GM12878 (cell line): ENCODE measurements around the gene OS9. TPM values are rescaled to one million over a fixed set of nuclear protein-coding genes. Genes with fewer than 3 reads are reported as not detected.

Experiments used
- ATAC-seq: fragments of 200-7000 bp; cut with Tn5 transposase; 3 replicates; pipeline ENCODE4 v1.9.1; 2020; ENCODE audit warnings: mild to moderate bottlenecking, moderate library complexity
- BruUV-seq: library from RNA; stranded (reverse); fragments of 400-500 nt; replicated peaks from 2 replicates; lab custom pipeline; 2021; lab: Mats Ljungman, UMichigan
- CTCF ChIA-PET: fragments of 300-600 bp; sonication (Branson Sonifier 250); formaldehyde crosslinking; extraction: SDS; loops from one replicate; lab custom pipeline; 2021; ENCODE audit warnings: inconsistent platforms; lab: Yijun Ruan, JAX
- POLR2A ChIA-PET: fragments of 350-600 bp; formaldehyde crosslinking; extraction: SDS; loops from one replicate; lab custom pipeline; 2021; ENCODE audit warnings: inconsistent platforms; lab: Charles Lee
- RAD21 ChIA-PET: fragments of 300-600 bp; sonication (Branson Sonifier 250); formaldehyde crosslinking; loops from one replicate; lab custom pipeline; 2023; ENCODE audit warnings: antibody characterized with exemption; ENCODE audit not compliant: unreplicated experiment; lab: Charles Lee
- SMC1A ChIA-PET: fragments of 300-600 bp; sonication (Branson Sonifier 250); formaldehyde crosslinking; loops from one replicate; lab custom pipeline; 2023; ENCODE audit not compliant: unreplicated experiment, uncharacterized antibody; lab: Charles Lee
- DNase-seq: peaks from one replicate; pipeline ENCODE4 v3.0.0-alpha.2; 2011; ENCODE audit warnings: low read depth, low spot score
- FAIRE-seq: peaks from 3 replicates; lab custom pipeline; 2011; peaks lifted over from hg19 to GRCh38; lab: Jason Lieb, UNC
- H2AFZ ChIP-seq: 2 replicates; pipeline ENCODE4 v1.6.0; 2011; ENCODE audit warnings: low read depth, low read length, control low read depth; ENCODE audit not compliant: control insufficient read depth
- H3K27ac ChIP-seq: 2 replicates; pipeline ENCODE4 v1.5.1; 2011; ENCODE audit warnings: control low read depth; ENCODE audit not compliant: control insufficient read depth, insufficient read depth
- H3K27me3 ChIP-seq, 2 experiments: replicated peaks in 1 of 2; 2 replicates each; pipeline versions ENCODE4 v1.6.0 to v1.6.1; 2011; ENCODE audit warnings: low read length in 1 of 2; ENCODE audit not compliant: control insufficient read depth in 2 of 2, insufficient read depth in 2 of 2
- H3K36me3 ChIP-seq, 2 experiments: 2 replicates each; pipeline ENCODE4 v1.5.1; 2011; ENCODE audit warnings: low read length in 1 of 2; ENCODE audit not compliant: control insufficient read depth in 2 of 2, insufficient read depth in 2 of 2
- H3K4me1 ChIP-seq: 2 replicates; pipeline ENCODE4 v1.6.1; 2011; ENCODE audit warnings: mild to moderate bottlenecking, low read length, moderate library complexity, mixed read lengths; ENCODE audit not compliant: control insufficient read depth, insufficient read depth
- H3K4me2 ChIP-seq: 2 replicates; pipeline ENCODE4 v1.6.0; 2011; ENCODE audit warnings: control low read depth; ENCODE audit not compliant: control insufficient read depth, insufficient read depth
- H3K4me3 ChIP-seq: fragments of 200-600 bp; sonication (generic); 2 replicates; pipeline ENCODE4 v1.5.1; 2016
- H3K79me2 ChIP-seq: 2 replicates; pipeline ENCODE4 v1.6.0; 2011; ENCODE audit warnings: low read length; ENCODE audit not compliant: control insufficient read depth, insufficient read depth
- H3K9ac ChIP-seq: 2 replicates; pipeline ENCODE4 v1.8.0; 2011; ENCODE audit warnings: low read length, control low read depth, mixed read lengths; ENCODE audit not compliant: control insufficient read depth, insufficient read depth
- H3K9me3 ChIP-seq: replicated peaks from 3 replicates; pipeline ENCODE4 v1.5.1; 2011; ENCODE audit warnings: mild to moderate bottlenecking, low read length; ENCODE audit not compliant: control insufficient read depth, insufficient read depth
- H4K20me1 ChIP-seq: 2 replicates; pipeline ENCODE4 v1.6.0; 2011; ENCODE audit not compliant: control insufficient read depth, insufficient read depth
- BCL11A ChIP-seq: IDR thresholded peaks from 2 replicates; pipeline ENCODE4 v1.6.1; 2011; ENCODE audit warnings: low read depth, low read length
- CEBPB ChIP-seq, 2 experiments: fragments of 150-350 bp in 1 of 2; IDR thresholded peaks; 2 replicates each; pipeline ENCODE4 v1.6.1; 2012 to 2014; ENCODE audit warnings: low read depth in 2 of 2, low read length in 2 of 2, borderline replicate concordance in 1 of 2, inconsistent platforms in 1 of 2
- CHD4 ChIP-seq: fragments of 200-600 bp; sonication (generic); IDR thresholded peaks from 2 replicates; pipeline ENCODE4 v1.6.1; 2016; ENCODE audit warnings: mild to moderate bottlenecking
- FOS ChIP-seq: IDR thresholded peaks from 3 replicates; pipeline ENCODE4 v1.6.1; 2011; ENCODE audit warnings: borderline replicate concordance; ENCODE audit not compliant: insufficient read length; ENCODE audit errors: extremely low read depth
- IKZF1 ChIP-seq: fragments of 450-650 bp; conservative IDR thresholded peaks from 2 replicates; pipeline ENCODE4 v1.6.1; 2017; ENCODE audit warnings: antibody characterized with exemption, mild to moderate bottlenecking
- KLF5 ChIP-seq: fragments of 450-650 bp; IDR thresholded peaks from 2 replicates; pipeline ENCODE4 v1.6.1; 2014; ENCODE audit warnings: mild to moderate bottlenecking; ENCODE audit not compliant: partially characterized antibody
- NFIC ChIP-seq: IDR thresholded peaks from 2 replicates; pipeline ENCODE4 v1.6.1; 2012; ENCODE audit warnings: low read depth, mild to moderate bottlenecking, inconsistent platforms, low read length, moderate library complexity
- RAD21 ChIP-seq: IDR thresholded peaks from 2 replicates; pipeline ENCODE4 v1.6.1; 2011; ENCODE audit warnings: mild to moderate bottlenecking, low read depth, low read length, moderate library complexity; ENCODE audit not compliant: insufficient read depth
- SMAD5 ChIP-seq: IDR thresholded peaks from 2 replicates; pipeline ENCODE4 v1.6.1; 2016; ENCODE audit warnings: antibody characterized with exemption, low read depth
- SP1 ChIP-seq: IDR thresholded peaks from one replicate; pipeline ENCODE4 v1.6.1; 2011; ENCODE audit warnings: low read depth, low read length
- STAT1 ChIP-seq: fragments of 450-650 bp; conservative IDR thresholded peaks from 2 replicates; pipeline ENCODE4 v1.6.1; 2014; ENCODE audit warnings: antibody characterized with exemption, mild to moderate bottlenecking
- ZBED1 ChIP-seq: IDR thresholded peaks from 2 replicates; pipeline ENCODE4 v1.6.1; 2016; ENCODE audit warnings: borderline replicate concordance
- WGBS: methylation state at CpG from one replicate; pipeline ENCODE4 v1.1.6; 2016; ENCODE audit warnings: low lambda C conversion rate; ENCODE audit not compliant: insufficient replicate concordance, insufficient coverage; ENCODE audit errors: missing lambda C conversion rate; 5-methylcytosine and 5-hydroxymethylcytosine counted together
- in situ Hi-C: fragments of 300-500 bp; cut with MboI; formaldehyde crosslinking; loops from 9 replicates; pipeline ENCODE4 v1.14.3; 2018; ENCODE audit warnings: mixed read lengths
- intact Hi-C: fragments of 100-400 bp; cut with micrococcal nuclease; formaldehyde crosslinking; loops from one replicate; pipeline ENCODE4 v1.14.2; 2022; ENCODE audit not compliant: unreplicated experiment
- polyA plus RNA-seq, 11 experiments: library from polyadenylated mRNA; depleted of rRNA in 4 of 11; unstranded in 6 of 11; stranded (reverse) in 5 of 11; fragments of >200 nt; fragmentation: Nextera tagmentation in 4 of 11; fragmentation: Illumina TruSeq in 1 of 11; extraction: Ambion mirVana in 4 of 11; extraction: Trizol in 1 of 11; gene quantifications; 1 replicate in 1 of 11; 2 replicates in 10 of 11; pipeline versions ENCODE4 v1.2.1 to v1.2.3, GENCODE V29; 2011 to 2016; ENCODE audit warnings: inconsistent platforms in 2 of 11, missing spikeins in 2 of 11, low read depth in 1 of 11
- total RNA-seq, 4 experiments: library from RNA; depleted of rRNA in 3 of 4; stranded (reverse); fragments of >200 nt in 3 of 4; fragmentation: Illumina TruSeq in 1 of 4; extraction: Trizol in 1 of 4; gene quantifications; 2 replicates each; pipeline versions ENCODE4 v1.2.1 to v1.2.3, GENCODE V29; 2013 to 2021
- TF ChIP-seq, protein P1 (sequence below): fragments of 450-650 bp; IDR thresholded peaks from 2 replicates; pipeline ENCODE4 v1.6.1; 2014; ENCODE audit warnings: mild to moderate bottlenecking
- TF ChIP-seq, protein P2 (sequence below): IDR thresholded peaks from 2 replicates; pipeline ENCODE4 v1.6.1; 2012; ENCODE audit warnings: low read length, inconsistent platforms
- TF ChIP-seq, protein P3 (sequence below): fragments of 450-650 bp; IDR thresholded peaks from 2 replicates; pipeline ENCODE4 v1.6.1; 2016; ENCODE audit warnings: mild to moderate bottlenecking, moderate library complexity, borderline replicate concordance

OS9 gene
- total and polyA plus RNA-seq, 10 of the 15 experiments (the other 5 are each of a cell fraction or from before 2014, with no cell fraction given) = 5.2 to 106 (median 79.1) TPM

DNA sequence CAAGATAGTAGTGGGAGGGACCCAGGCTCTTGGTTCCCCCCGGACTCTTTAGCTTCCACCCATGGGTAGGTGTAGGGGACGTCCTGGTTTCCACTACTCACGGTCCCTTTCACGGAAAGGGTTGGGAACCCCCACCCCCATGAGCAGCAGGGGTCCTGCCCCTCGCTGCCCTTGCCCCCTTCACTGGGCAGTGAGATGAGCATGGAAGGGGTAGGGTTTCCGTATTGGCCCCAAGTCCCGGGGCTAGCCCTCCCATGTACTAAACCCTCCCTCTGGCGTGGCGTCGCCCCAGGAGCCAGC, 31.9 kb downstream of the OS9 start:
- no TSS peak for BruUV-seq

More for the DNA sequence above, 31.9 kb downstream of the OS9 start:
- H2AFZ ChIP-seq = no peak overlapping the region
- H3K4me2 ChIP-seq = no peak overlapping the region
- in situ Hi-C loops = no loop called here
- no peak for FAIRE-seq
- H3K36me3 ChIP-seq = peaks cover 9 to 10% of the 10 kb centered on the region in 2 experiments; a peak in 3 of 4 replicates
- no peaks in the 10 kb centered on the region for H3K27me3 ChIP-seq
- DNase-seq = no peak
- TF ChIP-seq CHD4 = no peak
- no peak for TF ChIP-seq CEBPB (IDR thresholded peaks at IDR 0.05; ENCODE audit: borderline replicate concordance in 1 of 2, low read depth in 2 of 2, low read length in 2 of 2)
- no peak for TF ChIP-seq NFIC
- no peak for TF ChIP-seq STAT1
- no peak for TF ChIP-seq KLF5
- TF ChIP-seq, protein P1, sequence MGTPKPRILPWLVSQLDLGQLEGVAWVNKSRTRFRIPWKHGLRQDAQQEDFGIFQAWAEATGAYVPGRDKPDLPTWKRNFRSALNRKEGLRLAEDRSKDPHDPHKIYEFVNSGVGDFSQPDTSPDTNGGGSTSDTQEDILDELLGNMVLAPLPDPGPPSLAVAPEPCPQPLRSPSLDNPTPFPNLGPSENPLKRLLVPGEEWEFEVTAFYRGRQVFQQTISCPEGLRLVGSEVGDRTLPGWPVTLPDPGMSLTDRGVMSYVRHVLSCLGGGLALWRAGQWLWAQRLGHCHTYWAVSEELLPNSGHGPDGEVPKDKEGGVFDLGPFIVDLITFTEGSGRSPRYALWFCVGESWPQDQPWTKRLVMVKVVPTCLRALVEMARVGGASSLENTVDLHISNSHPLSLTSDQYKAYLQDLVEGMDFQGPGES = no peak
- no peak for TF ChIP-seq SP1
- TF ChIP-seq IKZF1 = no peak
- TF ChIP-seq, protein P2, sequence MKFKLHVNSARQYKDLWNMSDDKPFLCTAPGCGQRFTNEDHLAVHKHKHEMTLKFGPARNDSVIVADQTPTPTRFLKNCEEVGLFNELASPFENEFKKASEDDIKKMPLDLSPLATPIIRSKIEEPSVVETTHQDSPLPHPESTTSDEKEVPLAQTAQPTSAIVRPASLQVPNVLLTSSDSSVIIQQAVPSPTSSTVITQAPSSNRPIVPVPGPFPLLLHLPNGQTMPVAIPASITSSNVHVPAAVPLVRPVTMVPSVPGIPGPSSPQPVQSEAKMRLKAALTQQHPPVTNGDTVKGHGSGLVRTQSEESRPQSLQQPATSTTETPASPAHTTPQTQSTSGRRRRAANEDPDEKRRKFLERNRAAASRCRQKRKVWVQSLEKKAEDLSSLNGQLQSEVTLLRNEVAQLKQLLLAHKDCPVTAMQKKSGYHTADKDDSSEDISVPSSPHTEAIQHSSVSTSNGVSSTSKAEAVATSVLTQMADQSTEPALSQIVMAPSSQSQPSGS = no peak
- no peak for TF ChIP-seq SMAD5
- no peak for TF ChIP-seq BCL11A
- TF ChIP-seq FOS = no peak
- TF ChIP-seq RAD21 = no peak
- TF ChIP-seq, protein P3, sequence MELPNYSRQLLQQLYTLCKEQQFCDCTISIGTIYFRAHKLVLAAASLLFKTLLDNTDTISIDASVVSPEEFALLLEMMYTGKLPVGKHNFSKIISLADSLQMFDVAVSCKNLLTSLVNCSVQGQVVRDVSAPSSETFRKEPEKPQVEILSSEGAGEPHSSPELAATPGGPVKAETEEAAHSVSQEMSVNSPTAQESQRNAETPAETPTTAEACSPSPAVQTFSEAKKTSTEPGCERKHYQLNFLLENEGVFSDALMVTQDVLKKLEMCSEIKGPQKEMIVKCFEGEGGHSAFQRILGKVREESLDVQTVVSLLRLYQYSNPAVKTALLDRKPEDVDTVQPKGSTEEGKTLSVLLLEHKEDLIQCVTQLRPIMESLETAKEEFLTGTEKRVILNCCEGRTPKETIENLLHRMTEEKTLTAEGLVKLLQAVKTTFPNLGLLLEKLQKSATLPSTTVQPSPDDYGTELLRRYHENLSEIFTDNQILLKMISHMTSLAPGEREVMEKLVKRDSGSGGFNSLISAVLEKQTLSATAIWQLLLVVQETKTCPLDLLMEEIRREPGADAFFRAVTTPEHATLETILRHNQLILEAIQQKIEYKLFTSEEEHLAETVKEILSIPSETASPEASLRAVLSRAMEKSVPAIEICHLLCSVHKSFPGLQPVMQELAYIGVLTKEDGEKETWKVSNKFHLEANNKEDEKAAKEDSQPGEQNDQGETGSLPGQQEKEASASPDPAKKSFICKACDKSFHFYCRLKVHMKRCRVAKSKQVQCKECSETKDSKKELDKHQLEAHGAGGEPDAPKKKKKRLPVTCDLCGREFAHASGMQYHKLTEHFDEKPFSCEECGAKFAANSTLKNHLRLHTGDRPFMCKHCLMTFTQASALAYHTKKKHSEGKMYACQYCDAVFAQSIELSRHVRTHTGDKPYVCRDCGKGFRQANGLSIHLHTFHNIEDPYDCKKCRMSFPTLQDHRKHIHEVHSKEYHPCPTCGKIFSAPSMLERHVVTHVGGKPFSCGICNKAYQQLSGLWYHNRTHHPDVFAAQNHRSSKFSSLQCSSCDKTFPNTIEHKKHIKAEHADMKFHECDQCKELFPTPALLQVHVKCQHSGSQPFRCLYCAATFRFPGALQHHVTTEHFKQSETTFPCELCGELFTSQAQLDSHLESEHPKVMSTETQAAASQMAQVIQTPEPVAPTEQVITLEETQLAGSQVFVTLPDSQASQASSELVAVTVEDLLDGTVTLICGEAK = no peak
- no peak for TF ChIP-seq ZBED1
- H3K4me1 ChIP-seq = no peaks in the 10 kb centered on the region
- CTCF ChIA-PET = interaction anchor here (1.6 kb wide), 1 partner anchor 17 kb away, joined by 5 read pairs; no protein-coding TSS in a partner anchor
- POLR2A ChIA-PET = no interaction called here
- 91% methylated on average over 10 of the region's 10 CpGs for WGBS
- RAD21 ChIA-PET = no interaction called here
- no peaks in the 10 kb centered on the region for H4K20me1 ChIP-seq
- no peaks in the 10 kb centered on the region for H3K79me2 ChIP-seq
- no peak for ATAC-seq
- intact Hi-C loops = no loop called here
- no peak overlapping the region for H3K4me3 ChIP-seq
- SMC1A ChIA-PET = no interaction called here
- H3K27ac ChIP-seq = no peak overlapping the region
- no peak overlapping the region for H3K9ac ChIP-seq
- H3K9me3 ChIP-seq = no peaks in the 10 kb centered on the region
